SU-DHL-6 (cell line): Measurements from ENCODE around the gene RADIL.

Experiments
- H2AFZ ChIP-seq: fragments of 200-600 bp; sonication (generic); 2 replicates; pipeline ENCODE4 v1.6.1; 2014; ENCODE audit warnings: low read depth, mild to moderate bottlenecking, moderate library complexity, mixed read lengths, antibody characterized with exemption, low read length; ENCODE audit not compliant: severe bottlenecking
- H3F3A ChIP-seq: fragments of 200-600 bp; shearing (Covaris generic); 2 replicates; pipeline ENCODE4 v1.6.0; 2016; ENCODE audit warnings: antibody characterized with exemption, mild to moderate bottlenecking; ENCODE audit not compliant: insufficient read depth
- H3K27ac ChIP-seq: fragments of 200-600 bp; sonication (generic); 2 replicates; pipeline ENCODE4 v1.5.1; 2016; ENCODE audit warnings: low read depth, mild to moderate bottlenecking, low read length, moderate library complexity, mixed read lengths
- H3K27me3 ChIP-seq: fragments of 200-600 bp; sonication (generic), shearing (Covaris generic); 2 replicates; pipeline ENCODE4 v1.6.0; 2014; ENCODE audit warnings: mild to moderate bottlenecking, low read length
- H3K36me3 ChIP-seq: fragments of 200-600 bp; sonication (generic); 2 replicates; pipeline ENCODE4 v1.6.1; 2014; ENCODE audit warnings: mild to moderate bottlenecking, low read length, mixed read lengths
- H3K4me2 ChIP-seq: fragments of 300-600, 200-600 bp; shearing (Covaris generic), sonication (generic); 2 replicates; pipeline ENCODE4 v1.6.0; 2014; ENCODE audit warnings: low read length, low read depth, mild to moderate bottlenecking; ENCODE audit not compliant: poor library complexity, severe bottlenecking
- H3K4me3 ChIP-seq: fragments of 200-600 bp; sonication (generic); 2 replicates; pipeline ENCODE4 v1.5.1; 2014; ENCODE audit warnings: antibody characterized with exemption, low read length, mild to moderate bottlenecking, mixed read lengths; ENCODE audit not compliant: insufficient read depth, poor library complexity, severe bottlenecking
- H3K79me2 ChIP-seq: fragments of 200-600 bp; sonication (generic); 2 replicates; pipeline ENCODE4 v1.6.1; 2014; ENCODE audit warnings: mild to moderate bottlenecking, low read length, moderate library complexity; ENCODE audit not compliant: insufficient read depth
- H3K9ac ChIP-seq: fragments of 200-600 bp; sonication (generic); 2 replicates; pipeline ENCODE4 v1.7.0; 2014; ENCODE audit warnings: mild to moderate bottlenecking, low read length
- H3K9me2 ChIP-seq: fragments of 200-600 bp; sonication (generic); replicated peaks from 2 replicates; pipeline ENCODE4 v1.6.1; 2014; ENCODE audit warnings: low read length; ENCODE audit not compliant: insufficient read depth
- H3K9me3 ChIP-seq: fragments of 200-600 bp; sonication (generic); 2 replicates; pipeline ENCODE4 v1.6.1; 2014; ENCODE audit warnings: low read length, mixed read lengths; ENCODE audit not compliant: insufficient read depth
- H4K20me1 ChIP-seq: fragments of 200-600 bp; sonication (generic); 2 replicates; pipeline ENCODE4 v1.6.1; 2014; ENCODE audit warnings: low read depth, mild to moderate bottlenecking, antibody characterized with exemption, low read length, moderate library complexity, mixed read lengths
- CTCF ChIP-seq: fragments of 200-600 bp; sonication (generic); IDR thresholded peaks from one replicate; pipeline ENCODE4 v1.5.1; 2017; ENCODE audit warnings: antibody characterized with exemption, mild to moderate bottlenecking, low read length, moderate library complexity; ENCODE audit not compliant: insufficient read depth, poor library complexity, severe bottlenecking
- EZH2phosphoT487 ChIP-seq: fragments of 200-600 bp; sonication (generic), shearing (Covaris generic); conservative IDR thresholded peaks from 2 replicates; pipeline ENCODE4 v1.6.1; 2018; ENCODE audit warnings: mild to moderate bottlenecking, antibody characterized with exemption, low read length, moderate library complexity, mixed read lengths

Gene RADIL

GRCh38 chr7:4754433-4755010, 129.0 kb downstream of the RADIL start:
- Histone ChIP-seq H3K36me3 (peaks cover 2% of the 10 kb centered on the region), H3K9me2 (no peaks in the 10 kb centered on the region), H3K27ac (no peak overlapping the region), H3K4me3 (no peak overlapping the region), H3K79me2 (no peaks in the 10 kb centered on the region), H3F3A (no peaks in the 10 kb centered on the region), H3K9ac (no peak overlapping the region), H3K27me3 (no peaks in the 10 kb centered on the region), H2AFZ (no peak overlapping the region), H4K20me1 (no peaks in the 10 kb centered on the region), H3K9me3 (no peaks in the 10 kb centered on the region), H3K4me2 (no peak overlapping the region)
- no peak for TF ChIP-seq EZH2phosphoT487
- TF ChIP-seq CTCF = no peak

GRCh38 chr7:4753598-4754432, 129.7 kb downstream of the RADIL start:
- peaks cover 2% of the 10 kb centered on the region for H3K36me3 ChIP-seq
- H3K27me3 ChIP-seq = no peaks in the 10 kb centered on the region
- no peak overlapping the region for H2AFZ ChIP-seq
- peak; percentile 95 for TF ChIP-seq CTCF
- no peak for TF ChIP-seq EZH2phosphoT487
- H3K4me2 ChIP-seq = no peak overlapping the region
- H3K9me3 ChIP-seq = no peaks in the 10 kb centered on the region
- no peak overlapping the region for H3K27ac ChIP-seq
- H3K9me2 ChIP-seq = no peaks in the 10 kb centered on the region
- no peak overlapping the region for H3K9ac ChIP-seq
- no peaks in the 10 kb centered on the region for H3F3A ChIP-seq
- H4K20me1 ChIP-seq = no peaks in the 10 kb centered on the region
- no peaks in the 10 kb centered on the region for H3K79me2 ChIP-seq
- H3K4me3 ChIP-seq = no peak overlapping the region

GRCh38 chr7:4751398-4751947, 132.0 kb downstream of the RADIL start:
- no peaks in the 10 kb centered on the region for H3K9me3 ChIP-seq
- no peak overlapping the region for H3K9ac ChIP-seq
- no peak overlapping the region for H3K27ac ChIP-seq
- no peaks in the 10 kb centered on the region for H3K9me2 ChIP-seq
- no peak overlapping the region for H3K4me3 ChIP-seq
- peaks cover 2% of the 10 kb centered on the region for H3K36me3 ChIP-seq
- H3K4me2 ChIP-seq = no peak overlapping the region
- H3K27me3 ChIP-seq = no peaks in the 10 kb centered on the region
- no peaks in the 10 kb centered on the region for H3F3A ChIP-seq
- no peaks in the 10 kb centered on the region for H3K79me2 ChIP-seq
- TF ChIP-seq EZH2phosphoT487 (no peak), CTCF (no peak)
- no peaks in the 10 kb centered on the region for H4K20me1 ChIP-seq
- H2AFZ ChIP-seq = no peak overlapping the region
